Hepatic stellate cell (primary cell): ENCODE data around the gene FMN2.

Experiments
- DNase-seq: peaks from one replicate; pipeline ENCODE4 v3.0.0; 2011; ENCODE audit warnings: low spot score

Gene FMN2

DNA sequence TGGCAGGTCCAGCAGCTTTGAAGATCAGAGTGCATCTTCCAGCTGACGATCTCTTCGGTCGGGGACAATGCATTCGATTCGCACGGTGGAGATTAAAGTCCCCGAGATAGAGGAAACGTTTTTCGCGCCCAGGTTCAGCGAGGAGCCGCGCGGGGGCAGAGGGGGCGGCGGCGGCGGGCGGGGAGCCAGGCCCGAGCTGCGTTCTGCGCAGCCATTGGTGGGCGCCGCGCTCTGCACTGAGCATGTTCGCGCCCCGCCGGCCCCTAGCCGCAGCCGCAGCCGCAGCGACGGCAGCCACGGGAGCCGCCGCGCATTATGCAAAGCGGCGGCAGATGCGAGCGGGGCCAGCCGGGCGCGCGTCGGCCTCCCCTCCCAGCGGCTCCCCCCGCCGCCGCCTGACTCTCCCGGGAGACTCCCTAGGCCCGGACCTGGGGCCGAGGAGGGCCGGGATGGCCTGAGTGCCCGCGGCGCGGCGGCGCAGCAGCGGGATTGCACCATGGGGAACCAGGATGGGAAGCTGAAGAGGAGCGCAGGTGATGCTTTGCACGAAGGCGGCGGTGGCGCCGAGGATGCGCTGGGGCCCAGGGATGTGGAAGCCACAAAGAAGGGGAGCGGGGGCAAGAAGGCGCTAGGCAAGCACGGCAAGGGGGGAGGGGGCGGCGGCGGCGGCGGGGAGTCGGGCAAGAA, at the start of gene FMN2:
Gene FMN2 (plus strand): TSS at position 270 of the 687 bp plus-strand sequence. CDS start 227 bp downstream, at position 497.
- DNase-seq = peak; percentile 87

DNA sequence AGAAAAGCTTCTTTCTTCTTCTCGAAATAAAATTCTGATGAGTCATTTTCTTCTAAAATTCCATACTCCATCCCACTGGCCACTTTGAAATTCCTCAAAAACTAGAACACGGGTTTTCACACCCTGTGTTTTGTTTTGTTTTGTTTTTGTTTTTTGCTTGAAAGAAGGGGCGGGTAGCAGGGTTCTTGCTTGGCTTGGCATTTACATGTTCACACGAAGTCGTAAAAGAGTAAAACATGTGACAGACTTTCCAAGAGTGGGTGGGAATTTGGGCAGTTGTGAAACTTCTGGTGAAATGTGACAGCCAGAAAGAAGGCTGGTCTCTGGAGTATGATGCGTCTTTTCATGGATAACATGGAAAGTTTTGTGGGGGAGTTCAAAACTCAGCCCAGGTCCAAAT, 47.1 kb upstream of the FMN2 start:
- no peak for DNase-seq

DNA sequence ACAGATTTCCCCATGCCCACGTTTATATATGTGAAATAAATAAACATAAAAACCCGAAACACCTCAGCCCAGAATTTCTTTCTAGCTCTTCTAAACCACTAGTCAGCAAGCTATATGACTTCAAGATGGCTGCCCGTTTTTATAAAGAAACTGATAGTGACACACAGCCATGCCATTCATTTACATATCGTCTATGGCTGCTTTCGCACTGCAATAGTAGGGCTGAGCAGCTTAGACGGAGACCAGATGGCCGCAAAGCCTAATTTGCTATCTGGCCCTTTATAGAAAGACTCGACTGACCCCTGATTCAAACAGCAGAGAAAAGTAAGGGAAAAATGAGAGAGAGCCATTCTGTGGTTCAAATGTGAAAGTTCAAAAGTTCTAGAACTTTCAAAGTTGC, 45.7 kb upstream of the FMN2 start:
- no peak for DNase-seq

DNA sequence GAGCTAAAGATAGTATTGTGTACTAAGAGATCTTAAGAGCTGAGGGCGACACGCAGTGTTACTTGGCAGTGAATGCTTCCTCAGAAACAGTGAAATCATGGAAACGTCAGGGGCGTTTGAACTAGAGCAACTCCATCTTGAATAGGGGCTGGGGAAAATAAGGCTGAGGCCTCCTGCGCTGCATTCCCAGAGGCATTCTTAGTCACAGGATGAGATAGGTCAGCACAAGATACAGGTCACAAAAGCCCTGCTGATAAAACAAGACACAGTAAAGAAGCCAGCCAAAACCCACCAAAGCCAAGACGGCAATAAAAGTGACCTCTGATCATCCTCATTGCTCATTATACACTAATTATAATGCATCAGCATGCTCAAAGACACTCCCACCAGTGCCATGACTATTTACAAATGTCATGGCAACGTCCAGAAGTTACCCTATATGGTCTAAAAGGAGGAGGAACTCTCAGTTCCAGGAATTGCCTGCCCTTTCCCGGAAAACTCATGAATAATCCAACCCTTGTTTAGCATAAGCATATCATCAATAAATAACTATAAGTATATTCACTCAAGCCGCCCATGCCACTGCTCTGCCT, 37.5 kb upstream of the FMN2 start:
- DNase-seq = no peak

- no peak for DNase-seq
Observed at GRCh38 chr1:240055936-240056335, 35.7 kb upstream of the FMN2 start.

DNA sequence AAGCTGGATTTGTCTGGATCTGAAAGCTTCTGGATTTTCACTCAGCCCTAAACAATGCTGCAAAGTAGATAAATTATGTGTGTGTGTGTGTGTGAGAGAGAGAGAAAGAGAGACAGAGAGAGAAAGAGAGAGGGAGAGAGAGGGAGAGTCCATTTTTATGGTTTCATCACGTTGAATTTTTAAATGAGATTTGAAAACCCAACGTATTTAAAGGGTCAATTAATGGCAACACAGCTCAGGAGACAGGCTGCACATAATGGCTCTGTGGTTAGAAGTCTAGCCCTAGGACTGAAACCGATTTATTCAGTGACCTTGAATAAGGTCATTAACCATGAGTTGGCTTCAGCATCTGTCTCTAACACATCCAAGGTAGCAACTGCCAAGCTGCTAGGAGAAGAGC, 35.3 kb upstream of the FMN2 start:
- no peak for DNase-seq

GRCh38 chr1:240058049-240058448, 33.6 kb upstream of the FMN2 start:
- DNase-seq = no peak

DNA sequence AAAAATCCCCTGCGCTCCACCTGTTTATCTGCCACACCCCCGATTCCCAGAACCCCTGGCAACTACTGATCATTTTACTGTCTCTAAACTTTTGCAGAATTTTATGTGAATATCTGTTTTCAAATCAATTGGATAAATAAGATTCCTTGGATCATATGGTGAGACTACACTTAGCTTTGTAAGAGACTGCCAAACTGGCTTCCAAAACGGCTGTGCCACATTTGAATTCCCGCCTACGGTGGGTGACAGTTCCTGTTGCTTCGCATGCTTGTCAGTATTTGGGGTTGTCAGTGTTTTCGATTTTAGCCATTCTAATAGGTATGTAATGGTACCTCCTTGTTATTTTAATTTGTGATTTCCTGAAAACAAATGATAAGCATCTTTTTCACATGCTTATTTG, 22.7 kb upstream of the FMN2 start:
- DNase-seq = no peak

DNA sequence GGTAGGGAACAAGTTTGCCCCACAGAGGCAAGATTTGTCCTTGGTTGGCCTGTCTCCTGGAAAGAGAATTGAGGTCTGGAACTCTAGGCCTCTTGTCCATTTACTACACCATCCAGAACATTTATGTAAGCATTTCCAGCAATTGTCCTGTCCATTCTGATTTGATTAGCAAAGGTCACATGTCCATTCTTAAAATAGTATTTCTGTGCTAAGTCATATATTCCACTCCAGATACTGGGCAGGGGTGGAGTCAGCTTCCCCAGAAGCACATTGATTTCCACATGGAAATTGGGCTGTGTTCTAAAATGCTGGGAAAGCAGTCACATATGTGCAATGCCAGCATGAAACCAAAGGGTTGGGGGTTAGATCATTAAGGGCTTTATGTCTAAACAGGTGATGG, 21.5 kb upstream of the FMN2 start:
- DNase-seq = no peak

DNA sequence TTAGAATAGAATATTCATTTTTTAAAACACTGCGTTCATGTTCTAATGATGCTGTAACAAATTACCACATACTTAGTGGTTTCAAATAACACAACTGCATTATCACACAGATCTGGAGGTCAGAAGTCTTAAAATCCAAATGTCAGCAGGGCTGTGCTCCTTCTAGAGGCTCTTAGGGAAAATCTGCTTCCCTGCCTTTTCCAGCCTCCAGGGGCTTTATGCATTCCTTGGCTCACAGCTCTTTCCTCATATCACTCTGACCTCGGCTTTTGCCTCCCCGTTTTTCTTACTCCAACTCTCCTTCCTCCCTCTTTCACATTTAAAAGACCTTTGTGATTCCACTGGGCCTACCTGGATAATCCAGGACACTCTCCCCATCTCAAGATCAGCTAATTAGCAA, 18.6 kb upstream of the FMN2 start:
- DNase-seq = no peak

DNA sequence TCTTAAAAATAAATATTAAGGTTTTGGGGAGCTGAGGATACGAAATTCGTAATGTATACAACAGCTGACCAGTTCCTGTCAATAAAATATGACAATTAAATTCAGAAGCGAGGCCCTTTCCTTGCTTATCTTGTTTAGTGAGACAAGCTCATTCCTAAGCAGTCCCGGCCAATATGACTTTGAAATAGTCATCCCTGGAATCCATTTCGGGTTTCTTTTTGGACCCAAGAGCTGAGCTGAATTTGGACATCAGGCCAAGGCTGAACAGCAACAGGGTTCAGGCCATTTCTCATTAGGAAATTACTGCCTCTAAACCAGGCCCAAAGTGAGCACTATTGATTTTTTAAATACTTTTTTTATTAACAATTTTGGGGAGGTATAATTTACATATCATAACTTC, 17.3 kb upstream of the FMN2 start:
- no peak for DNase-seq

DNA sequence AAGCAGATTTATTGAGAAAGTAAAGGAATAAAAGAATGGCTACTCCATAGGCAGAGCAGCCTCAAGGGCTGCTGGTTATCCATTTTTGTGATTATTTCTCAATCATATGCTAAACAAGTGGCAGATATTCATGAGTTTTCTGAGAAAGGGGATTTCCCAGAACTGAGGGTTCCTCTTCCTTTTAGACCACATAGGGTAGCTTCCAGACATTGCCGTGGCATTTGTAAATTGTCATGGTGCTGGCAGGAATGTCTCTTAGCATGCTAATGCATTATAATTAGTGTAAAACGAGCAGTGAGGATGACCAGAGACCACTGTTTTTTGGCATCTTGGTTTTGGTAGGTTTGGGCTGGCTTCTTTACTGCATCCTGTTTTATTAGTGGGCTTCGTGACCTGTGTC, 16.8 kb upstream of the FMN2 start:
- DNase-seq = no peak

- no peak for DNase-seq
Observed at GRCh38 chr1:240084337-240084736, 7.3 kb upstream of the FMN2 start.

DNA sequence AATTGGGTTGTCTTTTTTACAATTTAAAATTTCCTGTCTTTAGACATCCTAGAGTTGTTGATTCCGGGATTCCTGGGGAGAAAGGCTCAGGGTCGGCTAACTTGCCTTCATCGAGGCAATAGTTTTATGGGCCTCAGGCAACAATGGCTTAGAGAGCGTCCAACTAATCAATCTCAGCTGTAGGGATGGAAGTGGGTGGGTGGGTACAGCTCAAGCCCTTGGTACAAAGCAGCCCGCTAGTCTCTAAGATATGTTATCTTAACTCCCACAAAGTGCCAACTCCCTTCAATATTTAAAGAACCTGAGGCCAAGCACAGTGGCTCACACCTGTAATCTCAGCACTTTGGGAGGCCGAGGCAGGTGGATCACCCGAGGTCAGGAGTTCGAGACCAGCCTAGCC, 6.9 kb upstream of the FMN2 start:
- DNase-seq = no peak

DNA sequence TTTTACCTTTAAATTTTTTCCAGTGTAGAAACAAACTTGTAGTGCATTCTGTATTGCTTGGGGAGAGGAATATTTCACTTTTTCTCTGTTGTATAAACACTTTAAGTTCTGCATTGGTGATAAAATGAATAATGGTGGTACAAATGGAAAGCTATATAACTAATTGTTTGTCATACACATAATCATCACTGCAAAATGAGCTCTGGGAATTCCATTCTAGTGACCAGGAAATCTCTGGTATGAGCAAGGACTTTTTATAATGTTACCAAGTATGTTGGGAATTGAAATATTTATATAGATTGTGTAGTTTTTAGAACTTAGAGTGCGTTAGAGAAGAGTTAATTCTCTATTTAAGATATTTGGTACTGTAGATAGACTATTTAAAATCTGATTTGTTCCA, 5.0 kb upstream of the FMN2 start:
- no peak for DNase-seq

DNA sequence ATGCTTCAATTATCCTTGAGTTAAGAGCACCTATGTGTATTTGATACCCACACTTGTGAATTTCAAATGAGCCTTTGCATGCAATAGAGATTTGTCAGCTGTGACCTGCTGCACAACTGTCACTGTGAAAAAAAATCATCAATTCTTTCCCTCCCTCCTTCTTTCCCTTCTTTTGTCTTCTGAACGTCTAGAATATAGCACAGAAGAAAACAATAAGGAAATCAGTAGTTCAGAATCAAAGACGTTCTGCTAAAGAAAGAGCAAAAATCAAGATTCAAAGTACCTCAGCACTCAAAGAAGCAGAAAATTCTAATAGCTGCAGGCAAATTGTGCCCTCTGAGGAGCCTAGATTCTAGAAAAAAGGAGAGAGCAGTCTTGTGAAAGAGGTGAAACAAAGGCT, 1.7 kb upstream of the FMN2 start:
- no peak for DNase-seq

DNA sequence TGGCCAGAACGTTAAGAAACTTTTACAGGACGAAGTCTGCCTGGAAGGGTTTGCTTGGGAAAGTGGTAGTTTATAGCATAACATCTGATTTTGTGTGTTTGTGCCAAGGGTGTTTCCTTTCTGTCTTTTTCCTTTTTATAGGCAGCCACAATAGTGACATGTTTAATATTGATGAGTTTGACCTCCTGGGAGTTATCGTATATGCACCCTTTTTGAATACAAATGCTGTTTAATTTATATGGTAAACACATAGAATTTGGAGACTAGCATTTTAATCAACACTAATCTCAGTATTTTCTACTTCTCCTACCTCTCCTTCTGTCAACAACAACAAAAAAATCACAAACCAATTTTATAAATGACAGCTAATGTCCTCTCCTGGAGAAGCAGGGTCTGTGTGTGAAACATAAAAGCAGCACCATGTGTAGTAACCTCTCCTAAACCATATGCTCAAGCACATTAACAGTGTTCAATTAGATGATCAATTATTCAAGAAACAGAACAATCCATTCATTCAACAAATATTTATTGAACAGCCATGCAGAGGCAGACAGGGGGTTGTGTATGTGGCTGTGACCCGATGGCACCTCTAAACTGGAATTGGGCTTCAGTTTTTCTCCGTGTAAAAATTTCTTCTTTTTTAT, 604 bp upstream of the FMN2 start:
- DNase-seq = no peak

GRCh38 chr1:240092301-240093119, 827 bp downstream of the FMN2 start:
- DNase-seq = peak; percentile 70

DNA sequence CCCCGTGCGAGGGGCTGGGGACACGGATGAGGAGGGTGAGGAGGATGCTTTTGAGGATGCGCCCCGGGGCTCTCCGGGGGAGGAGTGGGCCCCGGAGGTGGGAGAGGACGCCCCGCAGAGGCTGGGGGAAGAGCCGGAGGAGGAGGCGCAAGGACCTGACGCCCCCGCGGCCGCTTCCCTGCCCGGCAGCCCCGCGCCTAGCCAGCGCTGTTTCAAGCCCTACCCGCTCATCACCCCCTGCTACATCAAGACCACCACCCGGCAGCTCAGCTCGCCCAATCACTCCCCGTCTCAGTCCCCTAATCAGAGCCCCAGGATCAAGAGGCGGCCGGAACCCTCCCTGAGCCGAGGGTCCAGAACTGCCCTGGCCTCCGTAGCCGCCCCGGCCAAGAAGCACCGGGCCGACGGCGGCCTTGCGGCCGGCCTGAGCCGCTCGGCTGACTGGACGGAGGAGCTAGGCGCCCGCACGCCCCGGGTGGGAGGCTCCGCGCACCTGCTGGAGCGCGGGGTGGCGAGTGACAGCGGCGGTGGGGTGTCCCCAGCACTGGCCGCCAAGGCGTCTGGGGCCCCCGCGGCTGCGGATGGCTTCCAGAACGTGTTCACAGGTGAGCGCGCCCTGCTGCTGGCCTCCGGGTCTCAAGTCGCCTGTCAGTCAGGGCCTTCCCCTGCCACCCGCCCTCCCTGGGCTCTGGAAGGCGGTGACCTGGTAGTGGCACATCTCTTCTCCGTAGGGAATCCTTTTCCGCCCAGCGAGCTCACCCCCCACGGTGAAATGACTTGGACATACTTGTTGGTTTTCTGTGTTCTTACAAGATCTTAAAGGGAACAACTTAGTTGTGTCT, 1.7 kb downstream of the FMN2 start:
- no peak for DNase-seq

DNA sequence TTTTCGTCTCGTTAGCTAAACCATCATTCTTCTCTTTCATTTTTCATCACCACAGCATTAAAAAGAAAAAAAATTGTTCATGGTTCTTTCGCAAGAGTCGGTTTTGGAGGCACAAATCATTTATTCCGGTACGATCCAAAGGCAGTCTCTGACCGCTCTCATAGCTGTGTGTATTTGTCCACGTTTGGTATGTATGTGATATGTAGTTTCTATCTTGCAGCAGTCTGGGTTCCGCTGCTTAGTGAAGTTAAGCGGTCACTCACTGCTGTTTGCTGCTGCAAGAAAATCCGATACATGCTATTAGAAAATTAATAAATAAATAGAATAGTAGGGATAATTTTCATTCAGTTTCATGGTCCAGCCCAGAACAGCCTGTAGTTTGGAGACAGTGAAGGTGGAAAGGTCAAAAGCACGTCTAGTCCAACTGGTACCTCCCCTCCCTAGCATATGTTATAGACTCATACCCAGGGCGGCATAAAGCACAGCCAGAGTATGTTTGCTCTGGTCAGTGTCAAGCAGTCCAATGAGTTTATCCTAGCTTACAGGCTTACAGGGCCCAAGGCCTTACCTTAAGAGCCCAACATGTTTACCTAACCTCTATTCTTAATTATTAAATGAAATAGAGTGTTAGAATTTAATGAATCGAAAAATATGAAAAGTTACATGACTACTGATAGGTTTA, 2.5 kb downstream of the FMN2 start:
- DNase-seq = no peak

GRCh38 chr1:240096974-240097373, 5.3 kb downstream of the FMN2 start:
- DNase-seq = no peak
